ENCODE measurements around the gene SLTM. TPM values are rescaled to one million over a fixed set of nuclear protein-coding genes. Genes with fewer than 3 reads are reported as not detected.
"Not testable (repeated sequence)": the region's sequence is repeated elsewhere in the genome, so short reads cannot be mapped to it uniquely, and the experiment has no call there.

Gene SLTM
- total RNA-seq, 1 experiment from 2014 or later = 108 TPM

GRCh38 chr15:58842713-58843396, 90.6 kb downstream of the SLTM start:
- CTCF ChIA-PET = interaction anchor here (1.2 kb wide), 1 partner anchor 403 kb away, joined by 3 read pairs; no protein-coding TSS in a partner anchor
- no TSS peak for BruUV-seq (replicated peaks)
- Mint-ChIP-seq H3K27me3 (ENCODE audit: insufficient read depth, unreplicated experiment) (no peaks in the 10 kb centered on the region), H3K27ac (ENCODE audit: low read depth, unreplicated experiment) (no peak overlapping the region), H3K4me3 (ENCODE audit: unreplicated experiment) (no peak overlapping the region), H3K36me3 (ENCODE audit: insufficient read depth, unreplicated experiment) (peaks cover 33% of the 10 kb centered on the region), H3K9me3 (ENCODE audit: unreplicated experiment) (no peaks in the 10 kb centered on the region), H3K4me1 (ENCODE audit: insufficient read depth, unreplicated experiment) (no peaks in the 10 kb centered on the region)
- no peak for DNase-seq (ENCODE audit: unreplicated experiment)
- intact Hi-C loops (cut with micrococcal nuclease) = no loop called here
- TF ChIP-seq CTCF (IDR thresholded peaks at IDR 0.05; ENCODE audit: unreplicated experiment) = no peak
- POLR2A ChIA-PET = interaction anchor here (1.0 kb wide), 1 partner anchor 74 kb away, joined by 3 read pairs; no protein-coding TSS in a partner anchor

- Mint-ChIP-seq H3K27me3 (ENCODE audit: insufficient read depth, unreplicated experiment) (no peaks in the 10 kb centered on the region), H3K4me3 (ENCODE audit: unreplicated experiment) (no peak overlapping the region), H3K9me3 (ENCODE audit: unreplicated experiment) (no peaks in the 10 kb centered on the region), H3K36me3 (ENCODE audit: insufficient read depth, unreplicated experiment) (peaks cover 16% of the 10 kb centered on the region), H3K4me1 (ENCODE audit: insufficient read depth, unreplicated experiment) (no peaks in the 10 kb centered on the region), H3K27ac (ENCODE audit: low read depth, unreplicated experiment) (no peak overlapping the region)
- intact Hi-C loops (cut with micrococcal nuclease) = no loop called here
- POLR2A ChIA-PET = no interaction called here
- no peak for DNase-seq (ENCODE audit: unreplicated experiment)
- TF ChIP-seq CTCF (IDR thresholded peaks at IDR 0.05; ENCODE audit: unreplicated experiment) = no peak
- CTCF ChIA-PET = interaction anchor here (1.3 kb wide), 1 partner anchor 10 kb away, joined by 3 read pairs; no protein-coding TSS in a partner anchor
- no TSS peak for BruUV-seq (replicated peaks)
These were observed 93.4 kb downstream of the SLTM start for GRCh38 chr15:58840048-58840447.

- no peaks in the 10 kb centered on the region for H3K9me3 Mint-ChIP-seq (ENCODE audit: unreplicated experiment)
- no peak for TF ChIP-seq CTCF (IDR thresholded peaks at IDR 0.05; ENCODE audit: unreplicated experiment)
- CTCF ChIA-PET = interaction anchor here (1.3 kb wide), 1 partner anchor 10 kb away, joined by 3 read pairs; no protein-coding TSS in a partner anchor
- intact Hi-C loops (cut with micrococcal nuclease) = no loop called here
- peak; percentile 31 for DNase-seq (ENCODE audit: unreplicated experiment)
- POLR2A ChIA-PET = no interaction called here
- H3K27ac Mint-ChIP-seq (ENCODE audit: low read depth, unreplicated experiment) = no peak overlapping the region
- no TSS peak for BruUV-seq (replicated peaks)
- peaks cover 10% of the 10 kb centered on the region for H3K36me3 Mint-ChIP-seq (ENCODE audit: insufficient read depth, unreplicated experiment)
- no peaks in the 10 kb centered on the region for H3K4me1 Mint-ChIP-seq (ENCODE audit: insufficient read depth, unreplicated experiment)
- no peak overlapping the region for H3K4me3 Mint-ChIP-seq (ENCODE audit: unreplicated experiment)
- no peaks in the 10 kb centered on the region for H3K27me3 Mint-ChIP-seq (ENCODE audit: insufficient read depth, unreplicated experiment)
These were observed 94.0 kb downstream of the SLTM start for GRCh38 chr15:58839485-58839884.

- CTCF ChIA-PET; intact Hi-C loops (cut with micrococcal nuclease); H3K9me3 Mint-ChIP-seq (ENCODE audit: unreplicated experiment); H3K27ac Mint-ChIP-seq (ENCODE audit: low read depth, unreplicated experiment); BruUV-seq (replicated peaks); H3K4me1 Mint-ChIP-seq (ENCODE audit: insufficient read depth, unreplicated experiment); H3K4me3 Mint-ChIP-seq (ENCODE audit: unreplicated experiment); DNase-seq (ENCODE audit: unreplicated experiment); H3K27me3 Mint-ChIP-seq (ENCODE audit: insufficient read depth, unreplicated experiment): not testable (repeated sequence)
- peaks cover 24% of the 10 kb centered on the region for H3K36me3 Mint-ChIP-seq (ENCODE audit: insufficient read depth, unreplicated experiment)
- POLR2A ChIA-PET = interaction anchor here (0.6 to 1.2 kb wide), 2 partner anchors 48 to 63 kb away, joined by 3 to 4 read pairs; partner anchors contain the start of gene MINDY2
These were observed 99.6 kb downstream of the SLTM start for GRCh38 chr15:58833681-58834426.

All from MCF 10A (cell line).